Breast epithelium (tissue), 3 donors: ENCODE results near the gene TSPAN2.

Experiments used
- CTCF ChIP-seq, 3 donors: fragments of 450-650 bp; IDR thresholded peaks; one replicate each; pipeline ENCODE4 v1.5.1; 2016 to 2017; ENCODE audit warnings: antibody characterized with exemption in 3 of 3, mild to moderate bottlenecking in 3 of 3, moderate library complexity in 3 of 3
- POLR2A ChIP-seq: fragments of 450-650 bp; IDR thresholded peaks from one replicate; pipeline ENCODE4 v1.6.1; 2016; ENCODE audit warnings: antibody characterized with exemption, mild to moderate bottlenecking, moderate library complexity

- TF ChIP-seq POLR2A = no peak
- peak; percentile 69 to 86 (median 81) for TF ChIP-seq CTCF (IDR thresholded peaks at IDR 0.05)
Observed at GRCh38 chr1:115112496-115113375, 23.4 kb upstream of the TSPAN2 start.
